Right lobe of liver (tissue), 4 donors: Measurements from ENCODE around the gene PRICKLE3.

ENCODE experiments used
- POLR2A ChIP-seq: fragments of 450-650 bp; IDR thresholded peaks from one replicate; pipeline ENCODE4 v1.6.1; 2017; ENCODE audit warnings: antibody characterized with exemption, mild to moderate bottlenecking
- TF ChIP-seq, protein P1 (sequence below), 4 donors: fragments of 200-600 bp in 3 of 4; fragments of 450-650 bp in 1 of 4; IDR thresholded peaks; one replicate each; pipeline versions ENCODE4 v1.5.1 to v1.8.0; 2016 to 2022; ENCODE audit warnings: antibody characterized with exemption in 4 of 4, mild to moderate bottlenecking in 2 of 4
- donor health status: DM: no; HTN: no; CAD: no.
- donor health status: DM: no; HTN: no; CAD: no.
- donor health status: DM: no; HTN: yes; CAD: no.

DNA sequence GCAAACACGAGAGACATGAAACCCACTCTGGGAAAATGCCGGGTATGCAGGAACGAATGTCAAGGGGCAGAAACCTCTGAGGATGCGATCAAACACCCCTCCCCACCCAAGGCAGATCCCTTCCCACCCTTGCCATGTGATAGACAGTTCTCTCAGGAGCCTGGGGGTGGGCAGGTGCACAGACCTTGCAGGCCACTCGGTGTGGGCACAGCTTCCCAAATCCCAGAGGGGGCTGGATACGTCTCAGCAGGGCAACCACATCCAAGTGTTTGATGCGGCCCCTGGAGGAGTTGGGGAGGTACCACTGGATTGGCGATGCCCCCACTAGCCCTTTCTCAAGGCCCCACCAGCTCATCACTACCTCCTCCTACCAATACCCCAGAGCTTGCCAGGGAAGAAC lies 24.2 kb upstream of the PRICKLE3 start:
- TF ChIP-seq, protein P1, sequence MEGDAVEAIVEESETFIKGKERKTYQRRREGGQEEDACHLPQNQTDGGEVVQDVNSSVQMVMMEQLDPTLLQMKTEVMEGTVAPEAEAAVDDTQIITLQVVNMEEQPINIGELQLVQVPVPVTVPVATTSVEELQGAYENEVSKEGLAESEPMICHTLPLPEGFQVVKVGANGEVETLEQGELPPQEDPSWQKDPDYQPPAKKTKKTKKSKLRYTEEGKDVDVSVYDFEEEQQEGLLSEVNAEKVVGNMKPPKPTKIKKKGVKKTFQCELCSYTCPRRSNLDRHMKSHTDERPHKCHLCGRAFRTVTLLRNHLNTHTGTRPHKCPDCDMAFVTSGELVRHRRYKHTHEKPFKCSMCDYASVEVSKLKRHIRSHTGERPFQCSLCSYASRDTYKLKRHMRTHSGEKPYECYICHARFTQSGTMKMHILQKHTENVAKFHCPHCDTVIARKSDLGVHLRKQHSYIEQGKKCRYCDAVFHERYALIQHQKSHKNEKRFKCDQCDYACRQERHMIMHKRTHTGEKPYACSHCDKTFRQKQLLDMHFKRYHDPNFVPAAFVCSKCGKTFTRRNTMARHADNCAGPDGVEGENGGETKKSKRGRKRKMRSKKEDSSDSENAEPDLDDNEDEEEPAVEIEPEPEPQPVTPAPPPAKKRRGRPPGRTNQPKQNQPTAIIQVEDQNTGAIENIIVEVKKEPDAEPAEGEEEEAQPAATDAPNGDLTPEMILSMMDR (IDR thresholded peaks at IDR 0.05) = no peak
- no peak for TF ChIP-seq POLR2A
